ENCODE measurements around the gene ZNF385C. TPM values are rescaled to one million over a fixed set of nuclear protein-coding genes. Genes with fewer than 3 reads are reported as not detected.

Gene ZNF385C
- total RNA-seq, 1 experiment from 2014 or later = 3.7 TPM

DNA sequence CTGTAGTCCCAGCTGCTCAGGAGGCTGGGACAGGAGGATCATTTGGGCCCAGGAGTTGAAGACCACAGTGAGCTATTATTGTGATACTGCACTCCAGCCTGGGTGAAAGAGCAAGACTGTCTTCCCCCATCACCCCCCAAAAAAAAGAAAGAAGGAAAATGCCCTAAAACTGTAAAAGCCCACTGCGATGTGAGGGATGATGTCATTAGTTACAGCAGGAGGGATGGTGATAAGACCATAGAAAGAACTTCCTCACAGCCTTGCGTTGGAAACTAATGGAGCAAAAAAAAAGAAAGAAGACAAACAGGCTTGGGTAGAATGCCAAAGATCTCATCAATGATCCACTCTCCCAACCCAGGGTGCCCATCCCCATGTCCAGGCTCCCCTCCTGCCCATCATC, 18.7 kb downstream of the ZNF385C start (continued):
- TF ChIP-seq, protein P1, sequence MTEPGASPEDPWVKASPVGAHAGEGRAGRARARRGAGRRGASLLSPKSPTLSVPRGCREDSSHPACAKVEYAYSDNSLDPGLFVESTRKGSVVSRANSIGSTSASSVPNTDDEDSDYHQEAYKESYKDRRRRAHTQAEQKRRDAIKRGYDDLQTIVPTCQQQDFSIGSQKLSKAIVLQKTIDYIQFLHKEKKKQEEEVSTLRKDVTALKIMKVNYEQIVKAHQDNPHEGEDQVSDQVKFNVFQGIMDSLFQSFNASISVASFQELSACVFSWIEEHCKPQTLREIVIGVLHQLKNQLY (CRISPR knock-in tag; IDR thresholded peaks at IDR 0.05) = no peak
- TF ChIP-seq, protein P2, sequence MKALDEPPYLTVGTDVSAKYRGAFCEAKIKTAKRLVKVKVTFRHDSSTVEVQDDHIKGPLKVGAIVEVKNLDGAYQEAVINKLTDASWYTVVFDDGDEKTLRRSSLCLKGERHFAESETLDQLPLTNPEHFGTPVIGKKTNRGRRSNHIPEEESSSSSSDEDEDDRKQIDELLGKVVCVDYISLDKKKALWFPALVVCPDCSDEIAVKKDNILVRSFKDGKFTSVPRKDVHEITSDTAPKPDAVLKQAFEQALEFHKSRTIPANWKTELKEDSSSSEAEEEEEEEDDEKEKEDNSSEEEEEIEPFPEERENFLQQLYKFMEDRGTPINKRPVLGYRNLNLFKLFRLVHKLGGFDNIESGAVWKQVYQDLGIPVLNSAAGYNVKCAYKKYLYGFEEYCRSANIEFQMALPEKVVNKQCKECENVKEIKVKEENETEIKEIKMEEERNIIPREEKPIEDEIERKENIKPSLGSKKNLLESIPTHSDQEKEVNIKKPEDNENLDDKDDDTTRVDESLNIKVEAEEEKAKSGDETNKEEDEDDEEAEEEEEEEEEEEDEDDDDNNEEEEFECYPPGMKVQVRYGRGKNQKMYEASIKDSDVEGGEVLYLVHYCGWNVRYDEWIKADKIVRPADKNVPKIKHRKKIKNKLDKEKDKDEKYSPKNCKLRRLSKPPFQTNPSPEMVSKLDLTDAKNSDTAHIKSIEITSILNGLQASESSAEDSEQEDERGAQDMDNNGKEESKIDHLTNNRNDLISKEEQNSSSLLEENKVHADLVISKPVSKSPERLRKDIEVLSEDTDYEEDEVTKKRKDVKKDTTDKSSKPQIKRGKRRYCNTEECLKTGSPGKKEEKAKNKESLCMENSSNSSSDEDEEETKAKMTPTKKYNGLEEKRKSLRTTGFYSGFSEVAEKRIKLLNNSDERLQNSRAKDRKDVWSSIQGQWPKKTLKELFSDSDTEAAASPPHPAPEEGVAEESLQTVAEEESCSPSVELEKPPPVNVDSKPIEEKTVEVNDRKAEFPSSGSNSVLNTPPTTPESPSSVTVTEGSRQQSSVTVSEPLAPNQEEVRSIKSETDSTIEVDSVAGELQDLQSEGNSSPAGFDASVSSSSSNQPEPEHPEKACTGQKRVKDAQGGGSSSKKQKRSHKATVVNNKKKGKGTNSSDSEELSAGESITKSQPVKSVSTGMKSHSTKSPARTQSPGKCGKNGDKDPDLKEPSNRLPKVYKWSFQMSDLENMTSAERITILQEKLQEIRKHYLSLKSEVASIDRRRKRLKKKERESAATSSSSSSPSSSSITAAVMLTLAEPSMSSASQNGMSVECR (CRISPR knock-in tag; IDR thresholded peaks at IDR 0.05; ENCODE audit: borderline replicate concordance) = no peak

- ATAC-seq (no peak), DNase-seq (ENCODE audit: low spot score) (no peak)
- Mint-ChIP-seq H3K9me3 (no peaks in the 10 kb centered on the region), H3K27me3 (ENCODE audit: low read depth) (peaks cover under 1% of the 10 kb centered on the region), H3K27ac (no peak overlapping the region), H3K4me3 (no peak overlapping the region), H3K4me1 (peaks cover 3% of the 10 kb centered on the region; the same call in 1 of the 2 replicates), H3K36me3 (no peaks in the 10 kb centered on the region)
- POLR2A ChIA-PET = no interaction called here
- TF ChIP-seq NFATC4 (CRISPR knock-in tag; IDR thresholded peaks at IDR 0.05) = no peak
- CTCF ChIA-PET = interaction anchor here (0.7 to 0.8 kb wide), 3 partner anchors 21 to 119 kb away, joined by 3 to 6 read pairs (median 3); no protein-coding TSS in a partner anchor
Measured at GRCh38 chr17:42078396-42079043, 19.8 kb downstream of the ZNF385C start.

GRCh38 chr17:42077755-42078154, 20.5 kb downstream of the ZNF385C start:
- ATAC-seq (no peak), DNase-seq (ENCODE audit: low spot score) (no peak)
- ChIA-PET POLR2A (no interaction called here), CTCF (interaction anchor here (1.0 to 1.4 kb wide), 3 partner anchors 11 to 57 kb away, joined by 3 to 8 read pairs (median 3); partner anchors contain the start of gene NKIRAS2)
- Mint-ChIP-seq H3K4me3 (no peak overlapping the region), H3K36me3 (no peaks in the 10 kb centered on the region), H3K9me3 (no peaks in the 10 kb centered on the region), H3K27ac (no peak overlapping the region), H3K27me3 (ENCODE audit: low read depth) (peaks cover 8% of the 10 kb centered on the region), H3K4me1 (peaks cover 6% of the 10 kb centered on the region; the same call in 1 of the 2 replicates)
- TF ChIP-seq ETV6 (CRISPR knock-in tag; IDR thresholded peaks at IDR 0.05) (no peak), SOX15 (CRISPR knock-in tag; IDR thresholded peaks at IDR 0.05) (no peak), JUN (CRISPR knock-in tag; IDR thresholded peaks at IDR 0.05) (no peak), NR3C1 (CRISPR knock-in tag; conservative IDR thresholded peaks at IDR 0.05; ENCODE audit: low read depth) (no peak), ATF3 (CRISPR knock-in tag; conservative IDR thresholded peaks at IDR 0.05) (no peak), FOXK1 (CRISPR knock-in tag; IDR thresholded peaks at IDR 0.05) (no peak), FOXJ3 (CRISPR knock-in tag; IDR thresholded peaks at IDR 0.05; ENCODE audit: borderline replicate concordance) (no peak), ZNF396 (CRISPR knock-in tag; IDR thresholded peaks at IDR 0.05; ENCODE audit: borderline replicate concordance) (no peak), NFYB (CRISPR knock-in tag; conservative IDR thresholded peaks at IDR 0.05; ENCODE audit: low read depth) (no peak), ELF4 (CRISPR knock-in tag; IDR thresholded peaks at IDR 0.05; ENCODE audit: low read depth) (no peak), ZBTB21 (CRISPR knock-in tag; IDR thresholded peaks at IDR 0.05; ENCODE audit: borderline replicate concordance) (no peak), E2F4 (CRISPR knock-in tag; IDR thresholded peaks at IDR 0.05; ENCODE audit: borderline replicate concordance, low read depth) (no peak)
- TF ChIP-seq, protein P3, sequence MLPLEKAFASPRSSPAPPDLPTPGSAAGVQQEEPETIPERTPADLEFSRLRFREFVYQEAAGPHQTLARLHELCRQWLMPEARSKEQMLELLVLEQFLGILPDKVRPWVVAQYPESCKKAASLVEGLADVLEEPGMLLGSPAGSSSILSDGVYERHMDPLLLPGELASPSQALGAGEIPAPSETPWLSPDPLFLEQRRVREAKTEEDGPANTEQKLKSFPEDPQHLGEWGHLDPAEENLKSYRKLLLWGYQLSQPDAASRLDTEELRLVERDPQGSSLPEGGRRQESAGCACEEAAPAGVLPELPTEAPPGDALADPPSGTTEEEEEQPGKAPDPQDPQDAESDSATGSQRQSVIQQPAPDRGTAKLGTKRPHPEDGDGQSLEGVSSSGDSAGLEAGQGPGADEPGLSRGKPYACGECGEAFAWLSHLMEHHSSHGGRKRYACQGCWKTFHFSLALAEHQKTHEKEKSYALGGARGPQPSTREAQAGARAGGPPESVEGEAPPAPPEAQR (CRISPR knock-in tag; IDR thresholded peaks at IDR 0.05) = no peak
- TF ChIP-seq, protein P4, sequence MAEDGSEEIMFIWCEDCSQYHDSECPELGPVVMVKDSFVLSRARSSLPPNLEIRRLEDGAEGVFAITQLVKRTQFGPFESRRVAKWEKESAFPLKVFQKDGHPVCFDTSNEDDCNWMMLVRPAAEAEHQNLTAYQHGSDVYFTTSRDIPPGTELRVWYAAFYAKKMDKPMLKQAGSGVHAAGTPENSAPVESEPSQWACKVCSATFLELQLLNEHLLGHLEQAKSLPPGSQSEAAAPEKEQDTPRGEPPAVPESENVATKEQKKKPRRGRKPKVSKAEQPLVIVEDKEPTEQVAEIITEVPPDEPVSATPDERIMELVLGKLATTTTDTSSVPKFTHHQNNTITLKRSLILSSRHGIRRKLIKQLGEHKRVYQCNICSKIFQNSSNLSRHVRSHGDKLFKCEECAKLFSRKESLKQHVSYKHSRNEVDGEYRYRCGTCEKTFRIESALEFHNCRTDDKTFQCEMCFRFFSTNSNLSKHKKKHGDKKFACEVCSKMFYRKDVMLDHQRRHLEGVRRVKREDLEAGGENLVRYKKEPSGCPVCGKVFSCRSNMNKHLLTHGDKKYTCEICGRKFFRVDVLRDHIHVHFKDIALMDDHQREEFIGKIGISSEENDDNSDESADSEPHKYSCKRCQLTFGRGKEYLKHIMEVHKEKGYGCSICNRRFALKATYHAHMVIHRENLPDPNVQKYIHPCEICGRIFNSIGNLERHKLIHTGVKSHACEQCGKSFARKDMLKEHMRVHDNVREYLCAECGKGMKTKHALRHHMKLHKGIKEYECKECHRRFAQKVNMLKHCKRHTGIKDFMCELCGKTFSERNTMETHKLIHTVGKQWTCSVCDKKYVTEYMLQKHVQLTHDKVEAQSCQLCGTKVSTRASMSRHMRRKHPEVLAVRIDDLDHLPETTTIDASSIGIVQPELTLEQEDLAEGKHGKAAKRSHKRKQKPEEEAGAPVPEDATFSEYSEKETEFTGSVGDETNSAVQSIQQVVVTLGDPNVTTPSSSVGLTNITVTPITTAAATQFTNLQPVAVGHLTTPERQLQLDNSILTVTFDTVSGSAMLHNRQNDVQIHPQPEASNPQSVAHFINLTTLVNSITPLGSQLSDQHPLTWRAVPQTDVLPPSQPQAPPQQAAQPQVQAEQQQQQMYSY (CRISPR knock-in tag; IDR thresholded peaks at IDR 0.05) = no peak
- TF ChIP-seq, protein P5, sequence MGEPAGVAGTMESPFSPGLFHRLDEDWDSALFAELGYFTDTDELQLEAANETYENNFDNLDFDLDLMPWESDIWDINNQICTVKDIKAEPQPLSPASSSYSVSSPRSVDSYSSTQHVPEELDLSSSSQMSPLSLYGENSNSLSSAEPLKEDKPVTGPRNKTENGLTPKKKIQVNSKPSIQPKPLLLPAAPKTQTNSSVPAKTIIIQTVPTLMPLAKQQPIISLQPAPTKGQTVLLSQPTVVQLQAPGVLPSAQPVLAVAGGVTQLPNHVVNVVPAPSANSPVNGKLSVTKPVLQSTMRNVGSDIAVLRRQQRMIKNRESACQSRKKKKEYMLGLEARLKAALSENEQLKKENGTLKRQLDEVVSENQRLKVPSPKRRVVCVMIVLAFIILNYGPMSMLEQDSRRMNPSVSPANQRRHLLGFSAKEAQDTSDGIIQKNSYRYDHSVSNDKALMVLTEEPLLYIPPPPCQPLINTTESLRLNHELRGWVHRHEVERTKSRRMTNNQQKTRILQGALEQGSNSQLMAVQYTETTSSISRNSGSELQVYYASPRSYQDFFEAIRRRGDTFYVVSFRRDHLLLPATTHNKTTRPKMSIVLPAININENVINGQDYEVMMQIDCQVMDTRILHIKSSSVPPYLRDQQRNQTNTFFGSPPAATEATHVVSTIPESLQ (CRISPR knock-in tag; IDR thresholded peaks at IDR 0.05) = no peak
